Cardiac fibroblast (primary cell): ENCODE results near the gene GLT1D1.
"Not testable (repeated sequence)": the region's sequence is repeated elsewhere in the genome, so short reads cannot be mapped to it uniquely, and the experiment has no call there.

Experiments
- DNase-seq, 2 donors: peaks; one replicate each; pipeline versions ENCODE4 v3.0.0 to v3.0.0-alpha.2; 2010; ENCODE audit warnings: low read depth in 2 of 2
- H3K4me3 ChIP-seq, 2 donors: replicated peaks in 1 of 2; 1 replicate in 1 of 2; 2 replicates in 1 of 2; pipeline ENCODE4 v1.5.1; 2011; ENCODE audit warnings: low read depth in 2 of 2, low read length in 2 of 2, mild to moderate bottlenecking in 2 of 2, moderate library complexity in 1 of 2
- TF ChIP-seq, protein P1 (sequence below): IDR thresholded peaks from one replicate; pipeline ENCODE4 v1.5.1; 2011; ENCODE audit warnings: low read depth, mild to moderate bottlenecking, low read length, inconsistent platforms

Gene GLT1D1

DNA sequence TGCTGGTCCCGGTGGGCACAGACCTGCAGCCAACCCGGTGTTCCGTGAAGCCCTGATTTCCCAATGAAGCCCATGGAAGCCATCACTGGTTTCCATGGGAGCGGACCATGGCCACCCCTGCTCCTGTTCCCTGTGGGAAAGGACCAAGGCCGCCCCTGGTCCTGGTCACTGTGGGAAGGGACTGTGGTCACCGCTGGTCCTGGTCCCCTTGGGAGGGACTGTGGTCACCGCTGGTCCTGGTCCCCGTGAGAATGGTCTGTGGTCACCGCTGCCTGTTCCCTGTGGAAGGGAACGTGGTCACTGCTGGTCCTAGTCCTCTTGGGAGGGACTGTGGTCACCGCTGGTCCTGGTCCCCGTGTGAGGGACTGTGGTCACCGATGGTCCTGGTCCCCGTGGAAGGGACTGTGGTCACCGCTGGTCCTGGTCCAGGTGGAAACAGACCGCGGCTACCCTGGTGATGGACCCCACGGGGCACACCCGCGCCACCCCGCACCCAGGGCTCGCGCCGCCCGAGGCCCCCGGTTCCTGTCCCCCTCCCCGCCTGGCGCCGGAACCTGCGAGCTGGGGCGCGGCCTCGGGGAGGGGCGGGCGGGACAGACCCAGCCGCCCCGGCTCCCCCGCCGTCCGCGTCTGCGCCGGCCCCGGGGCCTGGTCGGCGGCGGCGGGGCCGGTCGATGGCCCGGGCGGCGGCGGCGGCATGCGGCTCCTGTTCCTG is at the start of gene GLT1D1:
TSS of gene GLT1D1 (plus strand) at position 594 of the 715 bp plus-strand sequence. CDS start at position 698, 104 bp downstream.
- no peak within 1 kb of the TSS for H3K4me3 ChIP-seq
- no peak for DNase-seq
- TF ChIP-seq, protein P1, sequence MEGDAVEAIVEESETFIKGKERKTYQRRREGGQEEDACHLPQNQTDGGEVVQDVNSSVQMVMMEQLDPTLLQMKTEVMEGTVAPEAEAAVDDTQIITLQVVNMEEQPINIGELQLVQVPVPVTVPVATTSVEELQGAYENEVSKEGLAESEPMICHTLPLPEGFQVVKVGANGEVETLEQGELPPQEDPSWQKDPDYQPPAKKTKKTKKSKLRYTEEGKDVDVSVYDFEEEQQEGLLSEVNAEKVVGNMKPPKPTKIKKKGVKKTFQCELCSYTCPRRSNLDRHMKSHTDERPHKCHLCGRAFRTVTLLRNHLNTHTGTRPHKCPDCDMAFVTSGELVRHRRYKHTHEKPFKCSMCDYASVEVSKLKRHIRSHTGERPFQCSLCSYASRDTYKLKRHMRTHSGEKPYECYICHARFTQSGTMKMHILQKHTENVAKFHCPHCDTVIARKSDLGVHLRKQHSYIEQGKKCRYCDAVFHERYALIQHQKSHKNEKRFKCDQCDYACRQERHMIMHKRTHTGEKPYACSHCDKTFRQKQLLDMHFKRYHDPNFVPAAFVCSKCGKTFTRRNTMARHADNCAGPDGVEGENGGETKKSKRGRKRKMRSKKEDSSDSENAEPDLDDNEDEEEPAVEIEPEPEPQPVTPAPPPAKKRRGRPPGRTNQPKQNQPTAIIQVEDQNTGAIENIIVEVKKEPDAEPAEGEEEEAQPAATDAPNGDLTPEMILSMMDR = no peak

DNA sequence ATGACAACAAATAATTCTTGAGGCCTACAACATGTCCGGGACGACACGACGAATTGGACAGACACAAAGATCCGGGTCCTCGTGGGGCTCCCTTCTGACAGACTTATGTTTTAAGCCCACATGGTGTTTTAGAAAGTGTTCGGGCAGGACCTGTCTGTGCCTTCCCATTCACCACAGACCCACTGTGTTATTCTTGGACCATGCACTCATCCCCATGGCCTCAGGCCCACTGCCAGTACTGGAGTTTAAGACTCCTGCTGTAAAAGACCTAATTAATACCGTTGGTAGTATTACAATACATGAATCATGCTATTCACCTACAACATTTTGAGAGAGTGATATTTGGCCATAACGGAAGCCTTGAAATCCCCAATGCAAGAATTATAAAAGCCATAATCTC is 49.5 kb upstream of the GLT1D1 start:
- TF ChIP-seq, protein P1 = no peak
- H3K4me3 ChIP-seq = no peak overlapping the region
- DNase-seq = no peak

DNA sequence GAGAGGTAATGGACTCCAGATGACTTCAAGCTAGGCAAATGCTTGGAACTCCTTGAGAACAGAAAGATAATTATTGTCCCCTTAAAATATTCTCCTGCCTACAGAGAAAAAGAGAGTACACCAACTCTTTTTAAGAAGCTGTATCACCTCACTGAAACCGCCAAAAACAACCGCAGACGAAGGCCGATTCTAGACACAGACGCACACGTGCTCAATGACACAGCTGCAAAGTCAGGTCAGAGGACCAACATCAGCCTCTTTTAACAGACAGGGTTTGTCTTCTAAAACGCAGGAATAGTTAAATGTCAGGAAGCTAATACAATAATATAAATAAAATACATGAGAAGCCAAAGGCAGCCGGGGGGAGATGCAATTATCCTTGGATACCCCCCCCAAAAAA is 48.5 kb upstream of the GLT1D1 start:
- TF ChIP-seq, protein P1 = no peak
- no peak for DNase-seq
- no peak overlapping the region for H3K4me3 ChIP-seq

DNA sequence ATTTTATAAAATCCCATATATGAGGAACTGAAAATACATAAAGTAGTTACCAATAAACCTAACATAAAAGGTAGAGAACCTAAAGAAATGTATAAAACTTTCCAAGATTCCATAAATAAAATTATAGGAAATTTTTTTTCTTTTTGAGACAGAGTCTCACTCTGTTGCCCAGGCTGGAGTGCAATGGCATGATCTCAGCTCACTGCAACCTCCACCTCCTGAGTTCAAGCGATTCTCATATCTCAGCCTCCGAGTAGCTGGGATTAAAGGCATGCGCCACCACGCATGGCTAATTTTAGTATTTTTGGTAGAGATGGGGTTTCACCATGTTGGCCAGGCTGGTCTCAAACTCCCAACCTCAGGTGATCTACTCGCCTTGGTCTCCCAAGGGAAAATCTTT is 47.9 kb upstream of the GLT1D1 start:
- not testable (repeated sequence) for DNase-seq, H3K4me3 ChIP-seq

DNA sequence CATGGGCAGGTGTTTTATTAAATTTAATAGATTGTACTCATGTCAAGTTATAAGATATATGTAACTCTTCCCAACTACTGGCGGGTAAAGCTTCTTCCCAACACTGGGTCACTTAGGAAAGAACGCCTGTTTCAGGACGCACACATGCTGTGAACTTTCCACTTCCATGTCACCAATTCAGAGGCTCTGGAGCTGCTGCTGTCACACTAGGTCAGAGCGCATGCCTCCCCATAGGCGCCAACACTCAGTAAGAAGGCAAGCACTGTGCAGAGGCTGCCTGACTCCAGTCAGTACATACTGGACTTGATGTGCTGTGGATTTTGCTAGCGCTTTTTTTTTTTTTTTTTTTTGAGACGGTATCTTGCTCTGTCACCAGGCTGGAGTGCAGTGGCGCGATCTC is 46.7 kb upstream of the GLT1D1 start:
- no peak overlapping the region for H3K4me3 ChIP-seq
- TF ChIP-seq, protein P1 = no peak
- DNase-seq = no peak

DNA sequence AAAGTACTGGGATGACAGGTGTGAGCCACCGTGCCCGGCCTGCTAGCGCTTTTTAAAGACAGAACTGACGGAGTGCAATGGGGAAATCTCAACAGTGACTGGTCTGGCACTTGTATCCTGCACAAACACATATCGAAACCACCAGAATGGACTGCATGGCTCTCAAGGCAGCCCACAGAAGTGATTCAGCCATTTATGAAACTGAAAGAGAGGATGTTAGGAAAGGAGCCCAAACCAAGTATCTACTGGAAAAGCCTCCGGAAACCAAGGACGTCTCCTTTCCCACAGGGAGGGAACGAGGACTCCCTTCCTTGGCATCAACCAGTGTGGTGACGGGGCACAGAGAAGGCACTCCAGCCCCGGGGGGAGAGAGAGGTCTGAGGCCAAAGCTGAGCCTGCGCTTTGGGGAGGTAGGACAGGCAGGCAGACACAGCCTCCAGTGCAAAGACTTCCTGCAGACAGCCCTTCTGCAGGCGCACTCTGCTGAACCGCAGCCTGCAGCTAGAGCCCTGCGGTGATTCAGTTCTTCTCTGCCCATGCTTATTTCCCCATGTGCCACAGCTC is 46.0 kb upstream of the GLT1D1 start:
- TF ChIP-seq, protein P1 = no peak
- no peak for DNase-seq
- H3K4me3 ChIP-seq = no peak overlapping the region

DNA sequence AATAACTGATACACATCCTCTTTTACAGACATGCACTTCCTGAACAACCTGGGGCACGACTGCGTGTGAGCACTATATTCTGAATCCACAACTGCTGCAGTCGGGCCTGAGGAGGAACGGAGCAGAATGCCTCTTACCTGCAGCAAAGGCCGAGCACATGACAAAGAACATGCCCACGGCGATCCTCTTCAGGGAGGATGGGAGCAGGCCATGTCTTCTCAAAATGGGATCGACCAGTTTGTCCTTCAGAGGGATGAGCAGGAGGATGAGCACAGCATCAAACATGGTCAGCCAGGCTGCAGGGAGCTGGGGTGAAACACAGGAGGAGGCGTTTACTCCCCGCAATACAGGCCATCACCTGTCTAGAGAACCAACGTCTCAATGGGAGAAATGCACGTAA is 44.6 kb upstream of the GLT1D1 start:
- no peak overlapping the region for H3K4me3 ChIP-seq
- TF ChIP-seq, protein P1 = no peak
- no peak for DNase-seq
